GM21529 (cell line): ENCODE results near the gene ABCA7.

ENCODE experiments used
- ATAC-seq: cut with Tn5 transposase; IDR thresholded peaks from one replicate; pipeline ENCODE4 v1.9.1; 2021; ENCODE audit not compliant: unreplicated experiment

ABCA7 gene

GRCh38 chr19:1004204-1004802 lies 35.6 kb upstream of the ABCA7 start:
- ATAC-seq, result no peak

- ATAC-seq, result no peak
Observed at GRCh38 chr19:1004803-1005664, 34.9 kb upstream of the ABCA7 start.

- no peak for ATAC-seq
Observed at GRCh38 chr19:1006711-1007398, 33.1 kb upstream of the ABCA7 start.

- no peak for ATAC-seq
Observed at GRCh38 chr19:1007399-1008251, 32.3 kb upstream of the ABCA7 start.

- ATAC-seq, result no peak
Observed at GRCh38 chr19:1008268-1009040, 31.5 kb upstream of the ABCA7 start.

- ATAC-seq, result no peak
Observed at GRCh38 chr19:1009041-1009980, 30.6 kb upstream of the ABCA7 start.

- no peak for ATAC-seq
Observed at GRCh38 chr19:1009981-1010538, 29.8 kb upstream of the ABCA7 start.

- no peak for ATAC-seq
Observed at GRCh38 chr19:1010586-1011510, 29.1 kb upstream of the ABCA7 start.

GRCh38 chr19:1011831-1012333 lies 28.0 kb upstream of the ABCA7 start:
- ATAC-seq, result no peak

GRCh38 chr19:1012334-1012733 lies 27.6 kb upstream of the ABCA7 start:
- ATAC-seq, result no peak

- no peak for ATAC-seq
Observed at GRCh38 chr19:1013218-1013617, 26.7 kb upstream of the ABCA7 start.

- ATAC-seq, result no peak
Observed at GRCh38 chr19:1014161-1015060, 25.5 kb upstream of the ABCA7 start.

- ATAC-seq, result no peak
Observed at GRCh38 chr19:1015061-1015781, 24.7 kb upstream of the ABCA7 start.

- no peak for ATAC-seq
Observed at GRCh38 chr19:1015782-1016646, 23.9 kb upstream of the ABCA7 start.

- ATAC-seq, result no peak
Observed at GRCh38 chr19:1016647-1017114, 23.2 kb upstream of the ABCA7 start.
